COLO668 (cell line): ENCODE results near the gene PICK1.
A peak's percentile ranks its signal among the peaks of the same experiment; 100 is the strongest.
"Not testable (repeated sequence)": the region's sequence is repeated elsewhere in the genome, so short reads cannot be mapped to it uniquely, and the experiment has no call there.

Source experiments
- DNase-seq: peaks from one replicate; lab custom pipeline; 2025; ENCODE audit not compliant: unreplicated experiment; lab: John Stamatoyannopoulos, UW

The PICK1 gene

GRCh38 chr22:38030311-38031133 is 26.7 kb upstream of the PICK1 start:
- no peak for DNase-seq

DNA sequence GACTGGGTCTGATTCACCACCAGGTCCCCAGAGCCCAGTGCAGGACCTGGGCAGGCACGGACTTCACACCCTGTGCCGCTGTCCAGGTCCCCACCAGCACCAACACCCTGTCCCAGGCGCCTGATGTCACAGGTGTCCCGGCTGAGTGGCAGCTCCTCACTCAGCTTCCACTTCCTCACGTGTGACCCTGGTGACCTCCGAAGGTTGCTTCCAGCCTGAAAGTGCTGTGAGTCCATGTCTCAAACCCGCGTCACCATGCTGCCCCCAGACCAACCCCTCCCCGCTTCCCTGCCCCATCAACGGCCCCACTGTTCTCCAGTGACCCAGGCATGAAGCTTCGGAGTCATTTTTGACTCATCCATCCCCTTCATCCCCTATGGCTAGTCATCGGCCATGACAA is 25.7 kb upstream of the PICK1 start:
- no peak for DNase-seq

DNA sequence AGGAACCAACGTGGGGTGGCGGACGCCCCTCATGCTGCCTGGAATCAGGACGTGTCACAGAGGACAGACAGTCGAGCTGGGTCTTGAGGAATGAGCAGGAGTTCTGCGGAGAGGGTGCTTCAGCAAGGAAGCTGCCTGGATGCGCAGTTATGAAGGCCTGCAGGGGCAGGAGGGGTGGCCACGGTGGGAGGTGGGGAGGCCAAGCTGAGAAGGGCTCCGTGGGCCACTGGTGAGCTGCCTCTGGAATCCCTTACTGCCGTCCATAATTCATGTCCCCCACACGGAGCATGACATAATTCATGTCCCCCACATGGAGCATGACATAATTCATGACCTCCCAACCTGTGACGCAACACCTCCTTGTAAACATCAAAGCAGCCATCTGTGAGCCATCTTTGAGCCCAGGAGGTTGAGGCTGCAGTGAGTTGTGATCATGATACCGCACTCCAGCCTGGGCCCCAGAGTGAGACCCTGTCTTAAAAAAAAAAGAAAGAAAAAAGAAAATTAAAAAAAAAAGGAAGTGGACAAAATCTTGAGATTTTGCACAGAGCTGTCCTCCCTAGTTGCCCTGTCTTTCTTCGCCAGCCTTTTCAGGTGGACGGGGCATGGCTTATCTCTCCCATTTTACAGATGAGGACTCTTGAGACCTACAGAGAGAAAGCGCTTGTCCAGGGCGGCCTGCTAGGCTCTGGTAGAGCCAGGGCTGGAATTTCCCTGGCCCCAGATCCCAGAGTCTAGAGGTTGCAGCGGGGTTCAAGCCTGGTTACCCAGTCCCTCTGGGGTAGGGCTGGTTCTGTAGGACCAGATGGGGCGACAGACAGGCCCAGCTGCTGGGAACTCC is 24.3 kb upstream of the PICK1 start:
- DNase-seq: no peak

GRCh38 chr22:38033522-38034277 is 23.5 kb upstream of the PICK1 start:
- no peak for DNase-seq

DNA sequence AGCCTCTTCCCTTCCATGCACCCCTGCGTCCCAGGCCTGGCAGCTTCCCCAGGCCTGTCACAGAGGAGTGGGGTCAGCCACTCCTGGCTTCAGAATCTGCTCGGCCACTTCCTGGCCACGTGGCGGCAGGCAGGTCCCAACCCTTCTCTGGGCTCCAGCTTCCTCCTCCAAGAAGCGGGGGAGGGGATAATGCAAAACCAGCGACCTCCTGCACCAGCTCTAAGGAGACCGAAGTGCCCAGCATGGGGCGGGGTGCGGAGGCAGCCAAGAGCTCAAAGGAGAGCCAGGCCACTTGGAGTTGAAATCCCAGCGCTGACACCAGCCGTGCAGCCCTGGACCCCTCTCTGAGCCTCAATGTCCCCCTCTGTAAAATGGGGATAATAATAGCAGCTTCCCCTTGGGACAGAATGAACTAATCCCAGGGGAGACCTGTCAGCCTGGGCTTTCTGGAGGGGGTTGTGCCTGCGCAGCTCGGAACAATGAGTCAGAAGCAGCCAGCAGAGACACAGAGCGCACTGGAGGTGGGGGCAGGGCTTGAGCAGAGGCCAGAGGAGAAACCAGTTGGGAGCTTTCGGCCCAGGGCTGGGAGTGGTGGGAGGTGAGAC is 22.8 kb upstream of the PICK1 start:
- DNase-seq: peak; percentile 37

GRCh38 chr22:38034884-38035529 is 22.2 kb upstream of the PICK1 start:
- no peak for DNase-seq

GRCh38 chr22:38035530-38035885 is 21.7 kb upstream of the PICK1 start:
- DNase-seq: peak; percentile 48

- no peak for DNase-seq
Measured at GRCh38 chr22:38036392-38037062, 20.7 kb upstream of the PICK1 start.

DNA sequence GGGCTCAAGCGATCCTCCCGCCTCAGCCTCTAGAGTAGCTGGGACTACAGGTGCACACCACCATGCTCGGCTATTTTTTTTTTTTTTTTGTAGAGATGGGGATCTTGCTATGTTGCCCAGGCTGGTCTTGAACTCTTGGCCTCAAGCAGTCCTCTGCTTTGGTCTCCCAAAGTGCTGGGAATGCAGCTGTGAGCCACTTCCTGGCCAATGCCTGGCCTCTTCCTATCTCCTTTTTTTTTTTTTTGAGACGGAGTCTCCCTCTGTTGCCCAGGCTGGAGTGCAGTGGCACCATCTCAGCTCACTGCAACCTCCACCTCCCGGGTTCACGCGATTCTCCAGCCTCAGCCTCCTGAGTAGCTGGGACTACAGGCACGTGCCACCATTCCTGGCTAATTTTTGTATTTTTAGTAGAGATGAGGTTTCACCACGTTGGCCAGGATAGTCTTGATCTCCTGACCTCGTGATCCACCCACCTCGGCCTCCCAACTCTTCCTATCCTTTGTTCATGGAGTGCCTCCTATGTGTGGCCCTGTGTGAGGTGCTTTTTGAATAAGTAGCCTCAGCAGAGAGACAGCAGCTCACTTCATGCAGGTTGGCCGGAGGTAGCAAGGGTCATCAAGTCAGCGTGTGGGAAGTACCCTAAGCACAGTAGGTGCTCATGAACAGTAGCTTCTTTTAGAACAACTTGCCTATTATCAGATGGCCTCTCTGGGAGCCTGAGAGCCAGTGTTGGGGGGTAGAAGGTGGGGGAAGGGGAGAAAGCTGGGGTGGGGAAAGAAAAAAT is 19.6 kb upstream of the PICK1 start:
- DNase-seq: not testable (repeated sequence)

GRCh38 chr22:38038426-38038825 is 18.8 kb upstream of the PICK1 start:
- no peak for DNase-seq

DNA sequence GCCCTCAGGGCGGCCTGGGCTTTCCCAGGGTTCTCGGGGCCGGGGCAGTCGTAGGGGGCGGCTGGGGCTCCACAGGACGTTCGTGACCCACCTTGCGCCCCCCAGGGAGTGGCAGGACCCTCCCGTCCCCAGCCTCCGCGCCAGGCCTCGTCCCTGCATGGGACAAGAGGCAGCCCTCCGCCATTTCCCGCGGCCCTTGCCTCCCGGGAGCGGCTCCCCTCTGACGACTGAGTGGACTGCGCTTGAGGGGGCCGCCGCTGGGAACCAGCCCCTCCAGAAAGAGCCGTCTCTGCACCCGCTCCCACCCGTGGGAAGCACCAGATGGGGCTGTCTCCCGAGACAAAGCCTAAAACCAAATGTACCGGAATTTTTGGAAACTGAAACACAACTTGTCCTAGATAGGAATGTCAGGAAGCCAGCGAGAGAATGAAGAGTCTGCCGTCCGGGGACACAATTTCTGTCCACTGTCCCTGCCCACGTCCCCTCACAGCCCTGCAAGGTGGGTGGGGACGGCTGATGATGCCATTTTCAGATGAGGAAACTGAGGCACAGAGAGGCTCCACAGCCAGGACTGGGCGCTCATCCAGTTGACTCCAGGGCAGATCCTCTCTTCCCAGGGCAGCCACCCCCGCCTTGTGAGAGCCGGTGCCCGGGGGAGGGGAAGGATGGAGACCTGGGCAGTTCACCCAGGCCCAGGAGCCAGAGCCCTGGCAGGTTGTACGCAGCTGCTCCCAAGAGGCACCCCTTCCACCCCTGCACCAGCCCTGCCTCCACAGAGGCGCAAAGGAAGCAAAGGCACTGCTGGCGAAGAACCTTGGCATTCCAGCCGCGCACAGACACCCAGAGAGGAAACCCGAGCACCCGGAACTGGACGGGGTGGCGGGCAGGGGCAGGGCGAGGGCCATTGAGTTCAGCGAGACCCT is 18.1 kb upstream of the PICK1 start:
- DNase-seq: no peak

- DNase-seq: no peak
Measured at GRCh38 chr22:38040953-38041759, 16.0 kb upstream of the PICK1 start.

- DNase-seq: no peak
Measured at GRCh38 chr22:38041760-38042487, 15.3 kb upstream of the PICK1 start.

DNA sequence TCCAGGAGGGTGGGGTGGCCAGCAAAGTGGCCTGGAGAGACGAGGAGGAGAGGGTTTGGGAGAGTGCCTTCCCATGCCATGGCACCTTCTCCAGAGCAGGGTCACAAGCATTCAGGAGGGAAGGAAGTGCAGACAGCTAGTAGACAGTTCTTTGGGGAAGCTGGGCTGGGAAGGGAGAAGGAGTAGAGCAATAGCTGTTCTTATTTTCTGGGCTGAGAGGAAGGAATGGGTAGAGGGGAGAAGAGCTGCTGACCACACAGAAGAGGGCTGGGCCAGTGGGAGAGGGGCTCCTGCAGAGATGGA is 14.8 kb upstream of the PICK1 start:
- no peak for DNase-seq

DNA sequence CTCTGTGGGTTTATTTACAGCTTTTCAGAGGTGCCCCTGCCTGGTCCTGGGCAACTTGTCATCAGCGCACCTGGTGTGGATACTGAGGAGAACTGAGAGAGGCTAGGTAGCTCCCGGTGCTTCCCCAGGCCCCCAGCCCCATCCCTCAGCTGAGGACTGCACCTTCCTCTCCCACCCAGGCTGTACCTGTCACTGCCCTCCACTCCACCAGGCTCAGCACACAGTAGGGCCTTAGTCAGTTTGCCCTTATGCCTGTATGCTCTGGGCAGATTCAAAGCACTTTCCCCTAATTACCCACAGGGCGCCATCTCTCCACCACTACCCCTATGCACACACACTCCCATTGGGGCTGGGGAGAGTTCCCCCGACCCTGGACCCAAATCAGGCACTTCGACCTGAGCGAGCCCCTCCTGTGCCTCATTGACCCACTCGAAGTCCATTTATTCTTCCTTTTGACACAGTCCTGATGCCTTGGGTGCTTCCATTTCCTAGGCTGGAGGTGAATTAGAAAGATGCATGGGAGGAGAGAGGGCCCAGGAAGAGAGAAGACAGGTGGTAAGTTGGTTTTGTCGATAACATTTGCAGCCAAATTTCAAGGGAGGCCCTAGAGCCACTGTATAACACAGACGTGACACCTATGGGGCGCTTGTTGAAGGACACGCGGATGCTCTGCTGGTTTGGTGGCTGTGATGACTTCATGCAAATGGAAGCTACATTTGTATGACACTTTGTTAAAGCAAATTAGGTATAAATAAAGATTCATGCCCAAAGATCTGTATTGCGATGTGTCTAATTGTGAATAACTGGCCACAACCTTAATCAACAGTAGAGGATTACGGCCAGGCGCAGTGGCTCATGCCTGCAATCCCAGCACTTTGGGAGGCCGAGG is 13.8 kb upstream of the PICK1 start:
- no peak for DNase-seq
